GM23338 (cell line): ENCODE measurements around the gene GNAZ. TPM values are rescaled to one million over a fixed set of nuclear protein-coding genes. Genes with fewer than 3 reads are reported as not detected.

Source experiments
- ATAC-seq: fragments of 200-7000 bp; cut with Tn5 transposase; 3 replicates; pipeline ENCODE4 v1.9.1; 2020
- DNase-seq: peaks from one replicate; pipeline ENCODE4 v3.0.0-alpha.2; 2015; ENCODE audit warnings: low spot score
- H2AFZ ChIP-seq: fragments of 200-600 bp; sonication (generic); 2 replicates; pipeline ENCODE4 v1.8.0; 2016; ENCODE audit warnings: antibody characterized with exemption, mild to moderate bottlenecking, moderate library complexity
- H3F3A ChIP-seq: fragments of 200-600 bp; sonication (generic); replicated peaks from 2 replicates; pipeline ENCODE4 v1.8.0; 2017; ENCODE audit warnings: antibody characterized with exemption, mixed run types, low read depth
- H3K27ac ChIP-seq: fragments of 200-600 bp; sonication (generic); 2 replicates; pipeline ENCODE4 v1.6.1; 2016; ENCODE audit warnings: low read depth
- H3K27me3 ChIP-seq: fragments of 200-600 bp; sonication (generic); 2 replicates; pipeline ENCODE4 v1.8.0; 2016; ENCODE audit warnings: mild to moderate bottlenecking, mixed run types, moderate library complexity; ENCODE audit not compliant: insufficient read depth
- H3K36me3 ChIP-seq: fragments of 200-600 bp; sonication (generic); 2 replicates; pipeline ENCODE4 v1.8.0; 2016; ENCODE audit warnings: mild to moderate bottlenecking; ENCODE audit not compliant: insufficient read depth
- H3K4me1 ChIP-seq: fragments of 200-600 bp; sonication (generic); 2 replicates; pipeline ENCODE4 v1.8.0; 2016; ENCODE audit warnings: mild to moderate bottlenecking, moderate library complexity; ENCODE audit not compliant: insufficient read depth
- H3K4me2 ChIP-seq: fragments of 200-600 bp; sonication (generic); 2 replicates; pipeline ENCODE4 v1.7.1; 2017; ENCODE audit warnings: mixed run types
- H3K4me3 ChIP-seq: fragments of 200-600 bp; sonication (generic); 2 replicates; pipeline ENCODE4 v1.6.1; 2016; ENCODE audit warnings: mixed run types
- H3K79me2 ChIP-seq: fragments of 200-600 bp; sonication (generic); replicated peaks from 2 replicates; pipeline ENCODE4 v1.8.0; 2017; ENCODE audit warnings: mild to moderate bottlenecking; ENCODE audit not compliant: insufficient read depth
- H3K9me2 ChIP-seq: fragments of 200-600 bp; sonication (generic); 2 replicates; pipeline ENCODE4 v1.8.0; 2017; ENCODE audit not compliant: insufficient read depth
- H4K20me1 ChIP-seq: fragments of 200-600 bp; sonication (generic); replicated peaks from 2 replicates; pipeline ENCODE4 v1.8.0; 2017; ENCODE audit warnings: mild to moderate bottlenecking; ENCODE audit not compliant: insufficient read depth
- H3K27ac Mint-ChIP-seq: 2 replicates; pipeline ENCODE4 v1.8.0; 2020; ENCODE audit warnings: inconsistent platforms, mild to moderate bottlenecking, moderate library complexity, mixed read lengths
- H3K27me3 Mint-ChIP-seq: 3 replicates; pipeline ENCODE4 v1.8.0; 2022; ENCODE audit warnings: low read depth, mild to moderate bottlenecking, moderate library complexity, mixed read lengths, inconsistent platforms; ENCODE audit not compliant: insufficient read depth, poor library complexity
- H3K36me3 Mint-ChIP-seq: 3 replicates; pipeline ENCODE4 v1.8.0; 2021; ENCODE audit warnings: low read depth, mild to moderate bottlenecking, inconsistent platforms, moderate library complexity, mixed read lengths
- H3K4me1 Mint-ChIP-seq: 3 replicates; pipeline ENCODE4 v1.8.0; 2020; ENCODE audit warnings: mild to moderate bottlenecking, inconsistent platforms, mixed read lengths
- H3K4me3 Mint-ChIP-seq: 3 replicates; pipeline ENCODE4 v1.8.0; 2021; ENCODE audit warnings: moderate library complexity, mild to moderate bottlenecking, inconsistent platforms, mixed read lengths
- H3K9me3 Mint-ChIP-seq: 3 replicates; pipeline ENCODE4 v1.8.0; 2020; ENCODE audit warnings: moderate library complexity, mild to moderate bottlenecking, inconsistent platforms, mixed read lengths
- CREB1 ChIP-seq: fragments of 250-450 bp; sonication (Bioruptor Pico); IDR thresholded peaks from 2 replicates; pipeline ENCODE4 v1.5.0; 2020; ENCODE audit warnings: low read depth, mild to moderate bottlenecking, moderate library complexity
- ETS1 ChIP-seq: IDR thresholded peaks from 2 replicates; pipeline ENCODE4 v1.6.1; 2016; ENCODE audit warnings: antibody characterized with exemption
- EZH2 ChIP-seq: fragments of 200-600 bp; sonication (generic); IDR thresholded peaks from one replicate; pipeline ENCODE4 v1.8.0; 2017; ENCODE audit warnings: antibody characterized with exemption, mild to moderate bottlenecking, low read depth; ENCODE audit not compliant: unreplicated experiment
- EZH2phosphoT487 ChIP-seq: fragments of 200-600 bp; sonication (generic); IDR thresholded peaks from one replicate; pipeline ENCODE4 v1.8.1; 2018; ENCODE audit warnings: antibody characterized with exemption; ENCODE audit not compliant: unreplicated experiment
- JUNB ChIP-seq: IDR thresholded peaks from one replicate; pipeline ENCODE4 v1.6.1; 2016; ENCODE audit warnings: antibody characterized with exemption; ENCODE audit not compliant: unreplicated experiment
- NANOG ChIP-seq: IDR thresholded peaks from 2 replicates; pipeline ENCODE4 v1.6.1; 2016; ENCODE audit warnings: antibody characterized with exemption, borderline replicate concordance
- POLR2AphosphoS5 ChIP-seq: IDR thresholded peaks from 2 replicates; pipeline ENCODE4 v1.6.1; 2016; ENCODE audit warnings: antibody characterized with exemption, low read depth
- STAT1 ChIP-seq: IDR thresholded peaks from one replicate; pipeline ENCODE4 v1.6.1; 2016; ENCODE audit warnings: antibody characterized with exemption; ENCODE audit not compliant: unreplicated experiment
- ZNF114 ChIP-seq: fragments of 250-450 bp; sonication (Bioruptor Pico); IDR thresholded peaks from 2 replicates; pipeline ENCODE4 v1.5.0; 2020; ENCODE audit warnings: mild to moderate bottlenecking, moderate library complexity
- polyA plus RNA-seq: library from polyadenylated mRNA; unstranded; fragments of >200 nt; fragmentation: Nextera tagmentation; extraction: Ambion mirVana; gene quantifications from 2 replicates; pipeline ENCODE4 v1.2.1, GENCODE V29; 2016
- total RNA-seq: library from RNA; depleted of rRNA; stranded (reverse); fragments of >200 nt; shearing (Covaris generic); gene quantifications from 2 replicates; pipeline ENCODE4 v1.2.3, GENCODE V29; 2014
- TF ChIP-seq, protein P1 (sequence below): IDR thresholded peaks from one replicate; pipeline ENCODE4 v1.6.1; 2018; ENCODE audit warnings: antibody characterized with exemption; ENCODE audit not compliant: unreplicated experiment

The GNAZ gene
- total and polyA plus RNA-seq, 2 experiments from 2014 or later, result 2.9 to 11.1 TPM

DNA sequence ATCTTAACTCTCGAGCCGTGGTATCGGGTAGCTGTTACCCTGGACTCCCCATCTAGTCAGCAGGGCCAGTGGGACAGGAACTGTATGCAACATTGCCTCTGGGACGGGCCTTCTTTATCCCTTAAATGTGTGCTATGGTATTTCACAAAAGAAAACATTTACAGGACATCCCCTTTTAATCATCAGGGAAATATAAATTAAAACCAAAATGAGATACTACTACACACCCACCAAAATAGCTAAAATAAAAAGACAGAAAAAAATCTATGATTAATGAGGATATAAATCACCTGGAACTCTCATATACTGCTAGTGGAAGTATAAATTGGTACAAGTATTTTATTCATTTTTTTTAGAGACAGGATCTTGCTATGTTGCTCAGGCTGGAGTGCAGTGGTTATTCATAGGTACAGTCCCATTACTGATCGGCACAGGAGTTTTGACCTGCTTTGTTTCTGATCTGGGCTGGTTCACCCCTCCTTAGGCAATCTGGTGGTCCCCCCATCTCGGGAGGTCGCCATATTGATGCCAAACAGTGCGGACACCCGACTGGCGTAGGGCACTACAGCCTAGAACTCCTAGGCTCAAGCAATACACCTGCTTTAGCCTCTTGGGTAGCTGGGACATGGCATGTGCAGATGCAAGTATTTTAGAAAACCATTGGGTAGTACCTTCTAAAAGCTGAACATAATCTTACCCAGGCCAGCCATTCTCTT, 62.2 kb downstream of the GNAZ start:
- H3K36me3 ChIP-seq, result no peaks in the 10 kb centered on the region
- H4K20me1 ChIP-seq, result no peaks in the 10 kb centered on the region
- no peaks in the 10 kb centered on the region for H3F3A ChIP-seq
- TF ChIP-seq STAT1, result no peak
- TF ChIP-seq, protein P1, sequence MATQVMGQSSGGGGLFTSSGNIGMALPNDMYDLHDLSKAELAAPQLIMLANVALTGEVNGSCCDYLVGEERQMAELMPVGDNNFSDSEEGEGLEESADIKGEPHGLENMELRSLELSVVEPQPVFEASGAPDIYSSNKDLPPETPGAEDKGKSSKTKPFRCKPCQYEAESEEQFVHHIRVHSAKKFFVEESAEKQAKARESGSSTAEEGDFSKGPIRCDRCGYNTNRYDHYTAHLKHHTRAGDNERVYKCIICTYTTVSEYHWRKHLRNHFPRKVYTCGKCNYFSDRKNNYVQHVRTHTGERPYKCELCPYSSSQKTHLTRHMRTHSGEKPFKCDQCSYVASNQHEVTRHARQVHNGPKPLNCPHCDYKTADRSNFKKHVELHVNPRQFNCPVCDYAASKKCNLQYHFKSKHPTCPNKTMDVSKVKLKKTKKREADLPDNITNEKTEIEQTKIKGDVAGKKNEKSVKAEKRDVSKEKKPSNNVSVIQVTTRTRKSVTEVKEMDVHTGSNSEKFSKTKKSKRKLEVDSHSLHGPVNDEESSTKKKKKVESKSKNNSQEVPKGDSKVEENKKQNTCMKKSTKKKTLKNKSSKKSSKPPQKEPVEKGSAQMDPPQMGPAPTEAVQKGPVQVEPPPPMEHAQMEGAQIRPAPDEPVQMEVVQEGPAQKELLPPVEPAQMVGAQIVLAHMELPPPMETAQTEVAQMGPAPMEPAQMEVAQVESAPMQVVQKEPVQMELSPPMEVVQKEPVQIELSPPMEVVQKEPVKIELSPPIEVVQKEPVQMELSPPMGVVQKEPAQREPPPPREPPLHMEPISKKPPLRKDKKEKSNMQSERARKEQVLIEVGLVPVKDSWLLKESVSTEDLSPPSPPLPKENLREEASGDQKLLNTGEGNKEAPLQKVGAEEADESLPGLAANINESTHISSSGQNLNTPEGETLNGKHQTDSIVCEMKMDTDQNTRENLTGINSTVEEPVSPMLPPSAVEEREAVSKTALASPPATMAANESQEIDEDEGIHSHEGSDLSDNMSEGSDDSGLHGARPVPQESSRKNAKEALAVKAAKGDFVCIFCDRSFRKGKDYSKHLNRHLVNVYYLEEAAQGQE, result no peak
- no peak for TF ChIP-seq JUNB
- no peak for TF ChIP-seq ETS1
- TF ChIP-seq NANOG, result no peak
- TF ChIP-seq EZH2phosphoT487, result no peak
- no peak for TF ChIP-seq EZH2
- TF ChIP-seq ZNF114, result no peak
- no peak overlapping the region for H3K27ac ChIP-seq
- Mint-ChIP-seq H3K9me3 (peaks cover 2% of the 10 kb centered on the region; the same call in 1 of the 3 replicates), H3K4me3 (no peak overlapping the region), H3K27me3 (peaks cover 8% of the 10 kb centered on the region), H3K4me1 (peaks cover 6% of the 10 kb centered on the region), H3K36me3 (no peaks in the 10 kb centered on the region), H3K27ac (no peak overlapping the region)
- DNase-seq (no peak), ATAC-seq (no peak)
- H3K4me3 ChIP-seq, result no peak overlapping the region
- H3K4me1 ChIP-seq, result peaks cover 6% of the 10 kb centered on the region
- H3K27me3 ChIP-seq, result no peaks in the 10 kb centered on the region
- no peaks in the 10 kb centered on the region for H3K9me2 ChIP-seq
- no peaks in the 10 kb centered on the region for H3K79me2 ChIP-seq
- no peak overlapping the region for H2AFZ ChIP-seq
- no peak overlapping the region for H3K4me2 ChIP-seq

DNA sequence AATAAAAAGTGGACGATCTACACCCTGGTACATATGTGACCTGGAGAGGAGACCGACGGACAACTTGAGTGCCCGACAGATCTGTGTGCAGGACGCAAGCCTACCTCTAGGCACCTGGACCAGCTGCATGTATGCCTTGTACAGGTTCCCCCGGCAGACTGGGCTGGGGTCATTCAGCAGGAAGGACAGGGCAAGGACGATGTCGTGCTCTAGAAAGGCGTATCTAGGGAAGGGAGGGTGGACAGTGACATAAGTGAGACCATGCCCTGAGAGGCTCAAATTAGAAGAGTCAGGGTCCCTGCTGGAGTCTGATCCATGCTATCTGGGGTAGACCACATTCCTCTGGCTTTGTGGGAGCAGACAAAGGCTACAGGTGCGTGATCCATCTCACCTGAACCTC, 63.6 kb downstream of the GNAZ start:
- no peaks in the 10 kb centered on the region for H4K20me1 ChIP-seq
- Mint-ChIP-seq H3K4me1 (peaks cover 8% of the 10 kb centered on the region), H3K9me3 (peaks cover 2% of the 10 kb centered on the region; the same call in 1 of the 3 replicates), H3K27me3 (peaks cover 6% of the 10 kb centered on the region), H3K27ac (no peak overlapping the region), H3K36me3 (no peaks in the 10 kb centered on the region), H3K4me3 (no peak overlapping the region)
- H2AFZ ChIP-seq, result no peak overlapping the region
- H3K27ac ChIP-seq, result no peak overlapping the region
- peak; percentile 25; the same call in 2 of the 3 replicates for ATAC-seq
- no peak for DNase-seq
- H3K27me3 ChIP-seq, result no peaks in the 10 kb centered on the region
- H3K36me3 ChIP-seq, result no peaks in the 10 kb centered on the region
- peaks cover 6% of the 10 kb centered on the region for H3K4me1 ChIP-seq
- H3K79me2 ChIP-seq, result no peaks in the 10 kb centered on the region
- H3K9me2 ChIP-seq, result no peaks in the 10 kb centered on the region
- no peak overlapping the region for H3K4me2 ChIP-seq
- H3K4me3 ChIP-seq, result no peak overlapping the region
- no peaks in the 10 kb centered on the region for H3F3A ChIP-seq
- TF ChIP-seq ETS1 (no peak), POLR2AphosphoS5 (no peak), EZH2phosphoT487 (no peak), JUNB (no peak), STAT1 (no peak), CREB1 (CRISPR knock-in tag) (no peak), EZH2 (no peak)
- TF ChIP-seq, protein P1, result no peak
